Subcutaneous adipose tissue (tissue), 4 donors: Measurements from ENCODE around the gene SLC66A1. TPM values are rescaled to one million over a fixed set of nuclear protein-coding genes. Genes with fewer than 3 reads are reported as not detected.

ENCODE experiments used
- CTCF ChIP-seq: fragments of 450-650 bp; IDR thresholded peaks from one replicate; pipeline ENCODE4 v1.5.1; 2016; ENCODE audit warnings: low read depth, mild to moderate bottlenecking, control low read depth, antibody characterized with exemption, moderate library complexity
- total RNA-seq, 4 donors: library from RNA; depleted of rRNA; stranded (reverse); fragments of >200 nt; gene quantifications; one replicate each; pipeline ENCODE4 v1.1.0, GENCODE V29; 2016

Gene SLC66A1
- total RNA-seq, 4 donors from 2014 or later: 8.4 to 12.7 (median 11.6) TPM

GRCh38 chr1:19360016-19360415 lies 47.9 kb downstream of the SLC66A1 start:
- TF ChIP-seq CTCF: no peak

- TF ChIP-seq CTCF: no peak
Measured at GRCh38 chr1:19360432-19360831, 48.3 kb downstream of the SLC66A1 start.

GRCh38 chr1:19360843-19361610 lies 48.9 kb downstream of the SLC66A1 start:
- TF ChIP-seq CTCF: no peak

GRCh38 chr1:19361611-19362147 lies 49.6 kb downstream of the SLC66A1 start:
- no peak for TF ChIP-seq CTCF

GRCh38 chr1:19363536-19364152 lies 51.5 kb downstream of the SLC66A1 start:
- no peak for TF ChIP-seq CTCF

- no peak for TF ChIP-seq CTCF
Measured at GRCh38 chr1:19365721-19366120, 53.6 kb downstream of the SLC66A1 start.
